22Rv1 (cell line): Measurements from ENCODE around the gene DIP2C.
"Not testable (repeated sequence)": the region's sequence is repeated elsewhere in the genome, so short reads cannot be mapped to it uniquely, and the experiment has no call there.

Experiments
- H3K27ac ChIP-seq: fragments of 450-650 bp; 2 replicates; pipeline ENCODE4 v1.5.1; 2017
- CTCF ChIP-seq: fragments of 450-650 bp; IDR thresholded peaks from 2 replicates; pipeline ENCODE4 v1.5.1; 2017; ENCODE audit warnings: mild to moderate bottlenecking
- ZFX ChIP-seq: fragments of 450-650 bp; IDR thresholded peaks from 2 replicates; pipeline ENCODE4 v1.6.1; 2017; ENCODE audit warnings: antibody characterized with exemption, borderline replicate concordance

Gene DIP2C

DNA sequence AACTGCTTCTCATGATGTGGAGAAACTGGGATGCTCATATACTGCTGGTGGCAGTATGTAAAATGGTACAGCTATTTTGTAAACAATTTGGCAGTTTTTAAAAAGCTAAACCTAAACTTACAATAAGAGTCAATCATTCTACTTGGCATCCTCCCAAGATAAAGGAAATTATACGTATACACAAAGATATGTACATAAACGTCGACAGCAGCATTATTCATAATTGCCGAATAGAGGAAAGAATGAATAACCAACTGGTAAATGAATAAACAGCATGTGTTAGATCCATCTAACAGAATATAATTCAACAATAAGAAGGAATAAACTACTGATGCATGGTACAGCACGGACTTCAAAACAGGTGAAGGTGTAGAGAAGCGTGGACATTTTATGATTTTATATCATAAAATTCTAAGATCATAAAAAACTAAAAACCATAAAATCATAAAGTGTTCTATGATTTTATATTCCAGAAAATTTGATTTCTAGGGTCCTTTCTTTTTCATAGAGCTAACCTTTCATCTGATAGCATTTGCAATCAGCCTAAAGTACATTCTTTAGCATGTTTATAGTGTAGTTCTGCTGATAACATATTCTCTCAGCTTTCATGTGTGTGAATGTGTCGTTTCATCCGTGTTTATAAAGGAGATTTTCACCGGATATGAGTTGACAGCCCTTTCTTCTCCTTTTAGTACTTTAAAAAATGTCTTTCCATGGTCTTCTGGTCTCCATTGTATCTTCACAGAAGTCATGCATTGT is 261.5 kb downstream of the DIP2C start:
- TF ChIP-seq CTCF, result no peak
- no peak for TF ChIP-seq ZFX
- no peak overlapping the region for H3K27ac ChIP-seq

- not testable (repeated sequence) for H3K27ac ChIP-seq
Observed at GRCh38 chr10:425365-425764, 264.1 kb downstream of the DIP2C start.

DNA sequence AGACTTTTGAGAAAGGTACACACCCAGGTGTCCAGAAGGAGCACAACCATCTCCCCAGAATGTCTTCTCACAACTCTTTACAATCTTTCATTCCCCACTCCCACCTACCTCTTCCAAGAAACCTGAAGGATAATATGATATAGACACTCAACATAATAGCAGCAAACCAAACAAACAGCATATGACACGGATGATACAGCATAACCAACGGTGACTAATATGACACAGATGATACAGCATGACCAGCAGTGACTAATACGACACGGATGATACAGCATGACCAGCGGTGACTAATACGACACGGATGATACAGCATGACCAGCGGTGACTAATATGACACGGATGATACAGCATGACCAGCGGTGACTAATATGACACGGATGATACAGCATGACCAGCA is 264.7 kb downstream of the DIP2C start:
- not testable (repeated sequence) for H3K27ac ChIP-seq

DNA sequence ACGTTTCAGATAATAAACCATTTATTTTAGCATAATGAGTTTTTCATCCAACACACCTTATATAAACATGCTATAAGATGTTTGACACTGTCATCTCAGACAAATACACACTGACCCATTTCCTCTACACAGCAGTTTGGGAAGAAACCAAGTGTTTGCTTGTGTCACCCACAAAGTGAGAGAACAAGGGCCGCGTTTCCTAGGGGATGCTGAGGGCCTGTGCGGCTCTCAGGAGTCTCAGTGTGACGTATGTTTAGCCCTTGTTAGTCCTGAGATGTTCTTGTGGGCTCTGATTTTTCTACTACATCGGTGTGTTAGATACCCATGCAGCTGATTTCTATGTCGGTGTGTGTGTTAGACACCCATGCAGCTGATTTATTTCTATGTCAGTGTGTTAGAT is 266.3 kb downstream of the DIP2C start:
- H3K27ac ChIP-seq, result no peak overlapping the region
- TF ChIP-seq ZFX, result no peak
- no peak for TF ChIP-seq CTCF

DNA sequence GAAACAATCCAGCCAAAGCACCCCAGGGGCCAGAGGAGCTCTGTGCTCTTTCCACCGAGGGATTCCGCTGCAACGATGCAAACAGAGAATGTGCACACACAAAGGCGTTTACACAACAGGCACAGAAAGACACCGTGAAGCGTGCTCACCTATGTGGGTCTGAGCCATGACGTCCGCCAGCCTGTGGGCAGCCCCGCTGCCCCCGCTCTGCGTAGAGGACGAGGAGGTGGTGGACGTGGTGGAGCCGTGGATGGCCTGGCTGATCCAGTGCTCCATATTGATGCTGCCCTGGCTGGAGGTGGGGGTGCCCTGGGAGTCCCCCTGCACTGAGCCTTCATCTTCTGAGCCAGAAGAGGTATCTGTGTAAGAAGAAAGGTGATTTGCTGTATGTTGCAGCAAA is 266.8 kb downstream of the DIP2C start:
- TF ChIP-seq CTCF (no peak), ZFX (no peak)
- no peak overlapping the region for H3K27ac ChIP-seq

DNA sequence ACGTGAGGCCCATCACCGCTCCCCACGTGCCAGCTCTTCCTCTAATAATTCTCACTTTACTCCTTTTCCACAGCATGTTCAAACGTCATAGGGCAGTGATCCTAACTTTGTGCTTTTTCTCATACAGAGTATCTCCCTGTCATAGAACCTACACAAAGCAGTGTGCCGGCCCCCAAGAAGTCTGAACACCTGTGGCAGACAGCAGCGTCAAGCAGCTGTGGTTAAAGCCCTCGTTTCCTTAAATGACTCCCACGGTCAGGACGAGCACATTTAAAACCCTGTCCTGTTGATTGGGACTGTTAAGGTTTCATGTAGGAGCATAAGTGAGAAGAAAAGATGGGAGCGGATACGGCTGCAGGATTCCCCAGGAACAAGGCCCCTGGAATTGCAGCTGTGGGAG is 267.2 kb downstream of the DIP2C start:
- TF ChIP-seq CTCF (no peak), ZFX (no peak)
- no peak overlapping the region for H3K27ac ChIP-seq

DNA sequence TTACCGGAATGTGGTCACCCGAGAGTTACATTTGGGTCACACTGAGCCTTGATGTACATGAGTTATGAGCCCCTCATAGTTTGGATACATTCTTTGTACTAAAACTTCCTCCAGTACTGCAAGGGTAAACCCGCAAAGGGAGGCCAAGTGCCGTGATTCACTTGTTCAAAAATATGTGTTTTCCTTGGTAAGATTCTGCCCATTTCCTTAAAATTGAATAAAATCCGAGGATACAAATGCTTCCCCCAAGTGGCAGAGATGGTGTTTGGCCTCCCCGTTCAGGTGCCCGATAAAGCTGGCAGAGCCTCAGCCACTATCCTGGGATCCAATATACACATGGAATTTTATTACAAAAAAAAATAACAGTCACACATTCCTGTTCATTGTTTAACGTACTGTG is 268.3 kb downstream of the DIP2C start:
- H3K27ac ChIP-seq, result no peak overlapping the region
- TF ChIP-seq CTCF, result no peak
- no peak for TF ChIP-seq ZFX

GRCh38 chr10:420154-421121 is 269.0 kb downstream of the DIP2C start:
- H3K27ac ChIP-seq, result no peak overlapping the region
- TF ChIP-seq CTCF, result no peak
- TF ChIP-seq ZFX, result no peak
